Fibroblast of lung (primary cell): ENCODE data around the gene POLA1.

Experiments used
- CTCF ChIP-seq, 2 donors: IDR thresholded peaks in 1 of 2; conservative IDR thresholded peaks in 1 of 2; 1 replicate in 1 of 2; 2 replicates in 1 of 2; pipeline ENCODE4 v1.5.1; 2011 to 2012; ENCODE audit warnings: low read length in 2 of 2, control low read depth in 1 of 2, inconsistent platforms in 1 of 2, low read depth in 1 of 2, mild to moderate bottlenecking in 1 of 2
- EZH2 ChIP-seq: IDR thresholded peaks from 2 replicates; pipeline ENCODE4 v1.5.1; 2012; ENCODE audit warnings: low read length, control low read depth, mild to moderate bottlenecking; ENCODE audit errors: missing control alignments

- no peak for TF ChIP-seq CTCF (conservative IDR thresholded peaks at IDR 0.05 in 1 of 2, IDR thresholded peaks at IDR 0.05 in 1 of 2; ENCODE audit: low read depth in 1 of 2, low read length in 2 of 2)
- no peak for TF ChIP-seq EZH2
These were observed 205.7 kb downstream of the POLA1 start for GRCh38 chrX:24899391-24899790.
